NCI-H128 (cell line): ENCODE results near the gene RPL15.
"Not testable (repeated sequence)": the region's sequence is repeated elsewhere in the genome, so short reads cannot be mapped to it uniquely, and the experiment has no call there.

Source experiments
- DNase-seq: peaks from one replicate; lab custom pipeline; 2025; ENCODE audit not compliant: unreplicated experiment; lab: John Stamatoyannopoulos, UW

RPL15 gene

DNA sequence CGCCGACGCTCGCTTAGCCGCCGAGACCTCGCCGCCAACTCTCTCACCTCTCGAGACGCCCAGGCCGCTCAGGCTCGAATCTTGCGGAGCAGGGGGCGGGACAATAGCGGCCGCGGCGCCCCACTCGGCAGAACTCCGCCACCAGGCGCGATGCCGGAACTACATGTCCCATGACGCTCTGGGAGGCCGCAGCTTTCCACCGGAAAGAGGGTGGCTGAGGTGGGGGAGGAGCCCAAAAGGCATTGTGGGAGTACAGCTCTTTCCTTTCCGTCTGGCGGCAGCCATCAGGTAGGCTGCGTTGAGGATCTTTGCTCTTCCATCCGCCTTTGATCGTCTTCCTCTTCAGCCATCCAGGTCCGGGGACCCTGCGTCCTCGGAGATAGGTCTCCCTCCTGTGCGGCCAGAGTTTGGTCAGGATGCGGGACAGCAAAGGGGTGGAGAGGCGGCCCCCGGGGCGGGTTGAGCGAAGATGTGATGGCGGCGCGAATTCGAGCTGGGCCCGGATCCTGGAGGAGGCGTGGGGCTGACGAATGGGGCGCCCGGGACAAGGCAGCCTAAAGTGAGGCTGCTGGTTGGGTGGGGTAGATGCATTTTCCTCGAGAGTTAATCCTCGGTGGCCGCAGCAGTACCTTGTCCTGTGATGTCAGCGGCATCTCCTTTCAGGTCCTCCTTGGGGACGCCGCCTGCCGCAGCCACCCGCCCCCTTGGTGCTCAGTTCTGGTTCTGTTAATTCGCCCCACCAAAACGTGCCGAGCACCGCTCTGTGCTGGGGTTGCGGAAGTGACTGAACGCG lies at the start of gene RPL15, which contains the start of gene NKIRAS1:
TSS of gene RPL15 (plus strand) at position 247 of the 793 bp plus-strand sequence. CDS start 728 bp downstream, outside the sequence.
TSS of gene NKIRAS1 (minus strand) at position 105 of the 793 bp plus-strand sequence. CDS start 6,086 bp downstream, outside the sequence.
- DNase-seq, result peak; percentile 91

DNA sequence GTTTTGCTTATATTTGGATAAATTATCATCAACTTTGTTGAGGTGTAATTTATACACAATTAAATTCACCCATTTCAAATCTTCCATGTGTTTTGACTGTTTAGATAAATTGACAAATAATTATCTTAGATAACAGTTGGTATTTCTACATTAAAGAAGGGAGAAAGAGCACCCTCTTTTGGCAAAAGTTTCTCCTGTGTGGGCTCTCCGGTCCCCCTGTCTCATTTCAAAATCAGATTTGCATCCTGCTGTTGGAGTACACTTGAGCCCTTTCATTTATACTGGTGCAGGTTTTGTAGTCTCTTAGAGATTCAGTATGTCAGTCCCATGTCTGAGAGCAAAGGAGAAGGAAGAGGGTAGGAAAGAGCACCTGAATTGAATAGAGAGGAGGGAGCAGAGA lies 49.5 kb upstream of the RPL15 start:
- DNase-seq, result no peak

DNA sequence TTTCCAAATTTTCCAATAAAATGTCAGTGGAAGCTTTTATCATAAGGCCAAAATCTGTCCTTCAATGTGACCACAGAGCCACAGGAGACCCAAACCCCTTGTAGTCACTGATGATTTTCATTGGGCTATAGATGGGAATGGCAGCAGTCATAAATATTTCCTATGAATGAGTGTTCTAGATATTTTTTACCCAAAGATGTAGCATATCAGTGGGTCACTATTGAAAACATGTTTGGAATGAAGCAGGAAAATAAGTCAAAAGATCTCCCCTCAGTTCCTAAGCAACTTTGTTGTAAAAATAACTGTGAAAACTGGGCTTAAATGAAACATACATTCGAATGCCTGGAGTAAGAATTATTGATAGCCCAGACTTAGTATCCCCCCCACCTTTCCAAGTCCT lies 49.1 kb upstream of the RPL15 start:
- DNase-seq, result no peak

DNA sequence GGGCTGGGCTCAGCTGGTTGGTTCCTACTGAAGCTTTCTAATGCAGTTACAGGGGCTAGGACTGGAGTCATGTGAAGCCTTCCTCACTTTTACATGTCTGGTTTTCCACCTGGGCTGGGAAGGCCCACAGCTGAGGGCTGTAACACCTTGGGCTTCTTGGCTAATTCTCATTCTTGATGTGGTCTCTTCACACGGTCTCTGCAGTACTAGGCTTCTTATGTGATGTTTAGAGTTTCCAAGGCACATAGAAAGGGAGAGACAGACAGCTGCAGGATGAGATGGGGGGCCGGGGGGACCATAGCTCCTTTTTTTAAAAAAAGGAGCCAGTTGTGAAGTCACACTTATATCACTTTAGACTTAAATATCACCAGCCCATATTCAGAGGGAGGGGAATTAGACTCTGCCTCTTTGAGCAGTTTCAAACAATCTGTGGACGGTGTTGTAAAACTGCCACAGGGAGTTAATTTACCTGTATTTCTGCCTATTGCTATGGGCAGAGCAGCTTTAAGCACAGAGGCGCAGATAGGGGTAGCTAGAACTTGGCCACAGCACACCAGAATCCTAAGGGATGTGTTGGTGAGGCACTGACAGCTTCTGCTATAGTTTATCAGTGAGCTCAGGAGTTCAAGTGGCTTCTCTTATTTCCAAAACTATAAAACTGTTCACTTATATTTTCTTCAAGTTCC lies 46.8 kb upstream of the RPL15 start:
- DNase-seq, result no peak

DNA sequence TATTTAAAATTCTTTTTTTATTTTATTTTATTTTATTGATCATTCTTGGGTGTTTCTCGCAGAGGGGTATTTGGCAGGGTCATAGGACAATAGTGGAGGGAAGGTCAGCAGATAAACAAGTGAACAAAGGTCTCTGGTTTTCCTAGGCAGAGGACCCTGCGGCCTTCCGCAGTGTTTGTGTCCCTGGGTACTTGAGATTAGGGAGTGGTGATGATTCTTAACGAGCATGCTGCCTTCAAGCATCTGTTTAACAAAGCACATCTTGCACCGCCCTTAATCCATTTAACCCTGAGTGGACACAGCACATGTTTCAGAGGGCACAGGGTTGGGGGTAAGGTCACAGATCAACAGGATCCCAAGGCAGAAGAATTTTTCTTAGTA lies 46.3 kb upstream of the RPL15 start:
- DNase-seq, result not testable (repeated sequence)

DNA sequence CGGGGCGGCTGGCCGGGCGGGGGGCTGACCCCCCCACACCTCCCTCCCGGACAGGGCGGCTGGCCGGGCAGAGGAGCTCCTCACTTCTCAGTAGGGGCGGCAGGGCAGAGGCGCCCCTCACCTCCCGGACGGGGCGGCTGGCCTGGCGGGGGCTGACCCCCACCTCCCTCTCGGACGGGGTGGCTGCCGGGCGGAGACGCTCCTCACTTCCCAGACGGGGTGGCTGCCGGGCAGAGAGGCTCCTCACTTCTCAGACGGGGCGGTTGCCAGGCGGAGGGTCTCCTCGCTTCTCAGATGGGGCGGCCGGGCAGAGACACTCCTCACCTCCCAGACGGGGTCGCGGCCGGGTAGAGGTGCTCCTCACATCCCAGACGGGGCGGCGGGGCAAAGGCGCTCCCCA lies 45.6 kb upstream of the RPL15 start:
- DNase-seq, result not testable (repeated sequence)

DNA sequence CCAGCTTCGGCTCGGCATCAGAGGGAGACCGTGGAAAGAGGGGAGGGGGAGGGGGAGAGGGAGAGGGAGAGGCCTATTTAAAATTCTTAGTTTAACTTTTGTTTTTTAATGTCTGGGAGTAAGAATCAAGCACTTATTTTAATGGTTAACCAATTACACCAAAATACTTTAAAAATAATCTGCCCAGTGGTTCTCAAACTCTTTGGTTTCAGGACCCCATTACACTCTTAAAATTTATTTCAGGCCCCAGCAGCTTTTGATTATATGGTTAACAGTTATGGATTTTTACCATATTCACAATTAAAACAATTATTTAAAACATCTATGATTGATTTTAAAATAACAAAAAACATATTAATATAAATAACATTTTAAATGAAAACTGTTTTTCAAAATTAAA lies 44.6 kb upstream of the RPL15 start:
- DNase-seq, result no peak

DNA sequence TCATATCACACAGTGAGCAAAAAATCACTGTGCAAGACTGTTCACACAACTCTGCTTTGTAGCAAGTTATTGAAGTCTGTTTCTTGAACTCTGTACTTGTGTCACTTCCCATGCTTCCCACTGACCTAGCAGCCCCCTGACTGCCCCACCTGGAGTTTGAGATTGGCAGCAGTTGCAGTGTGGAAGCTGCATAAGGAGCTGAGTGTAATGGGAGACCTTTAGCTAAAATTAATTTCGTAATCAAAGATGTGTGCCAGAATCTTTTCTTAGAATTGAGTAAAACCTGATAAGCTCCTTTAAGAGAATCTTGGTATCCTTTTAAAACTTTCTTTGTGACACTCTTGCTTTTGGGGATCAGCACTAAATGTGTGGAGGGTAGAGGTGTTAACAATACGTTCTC lies 43.0 kb upstream of the RPL15 start:
- DNase-seq, result no peak

DNA sequence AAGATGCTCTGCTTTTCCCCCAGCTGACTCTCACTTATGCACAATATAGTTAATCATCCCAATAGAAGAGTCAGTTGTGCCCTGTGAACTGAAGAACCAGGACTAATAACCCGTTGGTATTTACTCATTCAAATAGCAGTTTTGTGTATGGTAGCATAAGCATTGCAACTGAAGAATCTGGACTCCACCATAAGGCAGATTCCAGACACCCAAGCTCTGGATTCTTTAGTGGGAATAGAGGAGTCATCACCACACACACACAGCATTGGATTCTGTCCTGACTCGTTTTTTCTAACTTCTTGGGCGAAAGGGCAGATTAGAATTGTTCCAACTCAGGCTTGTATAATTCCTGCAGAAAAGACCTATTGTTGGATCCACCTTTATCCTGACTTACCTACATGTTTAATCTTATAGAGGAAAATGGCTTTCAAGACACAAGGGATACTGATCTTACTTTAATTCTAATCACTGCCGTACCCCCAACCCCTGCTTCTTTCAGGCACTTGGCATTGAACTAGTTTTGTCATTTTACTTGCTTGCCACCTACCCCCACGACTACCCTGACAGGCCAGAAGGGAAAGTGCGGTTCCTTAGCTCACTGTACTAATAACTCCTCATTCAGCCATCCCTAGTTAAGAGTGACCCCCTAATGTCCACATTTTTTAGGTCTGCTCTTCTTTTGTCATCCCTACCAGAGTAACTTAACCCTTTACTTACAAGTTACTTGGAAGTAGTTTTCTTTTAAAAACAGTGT lies 42.4 kb upstream of the RPL15 start:
- no peak for DNase-seq

DNA sequence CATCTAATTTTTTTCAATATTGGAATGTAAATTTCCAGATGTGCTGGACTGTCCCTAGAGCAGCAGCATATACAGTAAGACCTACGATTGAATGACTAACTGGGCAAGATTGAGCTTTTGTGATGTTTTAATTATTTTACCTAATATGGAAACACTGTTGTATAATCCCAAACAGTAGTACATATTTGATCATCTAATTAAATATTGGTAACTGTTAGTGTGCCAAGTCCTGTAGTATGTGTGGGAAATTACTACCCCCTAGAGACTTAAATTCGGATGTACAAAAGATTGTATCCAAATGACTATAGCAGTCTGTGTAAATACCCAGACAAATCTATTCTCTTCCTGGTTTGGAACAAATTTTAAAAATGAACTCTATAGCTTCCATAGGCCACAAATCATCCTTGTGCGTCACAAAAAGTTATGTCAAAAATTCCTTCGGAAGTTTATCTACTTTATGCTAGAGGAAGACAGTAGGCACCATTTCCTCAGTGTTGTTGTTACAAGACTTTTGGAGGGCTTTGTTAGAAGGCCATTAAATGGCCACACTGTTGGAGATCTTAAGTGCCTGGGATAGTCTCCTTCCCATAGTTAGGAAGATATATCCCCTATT lies 41.7 kb upstream of the RPL15 start:
- DNase-seq, result no peak

DNA sequence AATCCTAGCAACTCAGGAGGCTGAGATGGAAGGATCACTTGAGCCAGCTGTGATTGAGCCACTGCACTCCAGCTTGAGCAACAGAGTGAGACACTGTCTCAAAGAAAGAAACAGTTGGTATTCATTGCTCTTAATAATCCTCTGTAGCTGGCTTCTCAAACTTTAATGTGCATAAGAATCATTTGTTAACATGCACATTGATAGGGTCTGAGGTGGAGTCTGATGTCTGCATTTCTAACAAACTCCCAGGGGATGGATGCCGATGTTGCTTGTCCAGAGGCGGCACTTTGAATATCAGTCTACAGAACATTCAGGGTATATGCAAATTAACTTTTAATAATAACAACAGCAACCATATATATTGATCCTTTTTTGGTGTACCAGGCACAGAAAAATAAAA lies 40.0 kb upstream of the RPL15 start:
- no peak for DNase-seq

DNA sequence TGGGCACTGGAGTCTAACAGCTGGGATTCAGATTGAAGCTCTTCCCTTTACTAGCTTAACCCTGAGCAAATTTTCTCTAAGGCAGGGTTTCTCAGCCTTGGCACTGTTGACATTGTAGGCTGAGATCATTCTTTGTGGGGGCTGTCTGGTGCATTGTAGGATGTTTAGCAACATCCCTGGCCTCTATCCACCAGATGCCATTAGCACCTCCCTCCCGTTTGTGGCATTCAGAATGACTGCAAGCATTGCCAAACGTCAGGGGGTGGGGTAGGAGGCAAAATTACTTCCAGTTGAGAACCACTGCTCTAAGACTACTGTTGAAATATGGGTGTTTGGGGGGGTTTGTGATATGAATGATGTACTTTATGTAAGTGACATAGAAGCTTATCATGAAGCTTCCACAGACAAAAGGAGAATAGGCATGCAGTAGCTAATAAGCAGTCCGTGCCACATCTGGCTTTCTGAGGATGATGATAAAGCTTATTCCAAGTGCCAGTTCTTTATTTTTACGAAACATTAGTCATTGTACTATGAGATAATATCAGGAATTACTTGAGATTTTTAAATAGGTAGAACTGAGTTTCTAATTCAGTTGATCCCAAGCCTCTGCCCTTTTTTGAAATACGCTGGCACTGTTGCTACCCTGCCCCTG lies 39.5 kb upstream of the RPL15 start:
- no peak for DNase-seq

DNA sequence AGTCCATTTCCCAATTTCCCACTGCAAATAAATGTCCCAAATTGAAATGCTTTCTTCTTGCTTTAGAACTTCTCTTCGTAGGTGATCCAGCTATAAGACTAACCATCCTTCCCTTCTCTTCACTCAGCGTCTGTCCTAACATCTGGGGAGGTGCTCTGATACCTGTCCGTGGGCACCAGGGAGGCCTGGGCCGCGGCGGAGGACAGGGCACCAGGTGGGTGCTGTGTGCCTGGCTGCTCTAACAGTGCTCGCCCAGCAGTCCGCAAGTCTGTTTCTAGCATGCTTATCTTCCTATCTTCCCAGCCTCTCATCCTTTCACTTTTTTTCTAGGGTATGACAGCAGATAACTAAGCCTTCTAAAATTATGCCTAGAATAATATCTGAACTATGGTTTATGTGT lies 37.4 kb upstream of the RPL15 start:
- no peak for DNase-seq

DNA sequence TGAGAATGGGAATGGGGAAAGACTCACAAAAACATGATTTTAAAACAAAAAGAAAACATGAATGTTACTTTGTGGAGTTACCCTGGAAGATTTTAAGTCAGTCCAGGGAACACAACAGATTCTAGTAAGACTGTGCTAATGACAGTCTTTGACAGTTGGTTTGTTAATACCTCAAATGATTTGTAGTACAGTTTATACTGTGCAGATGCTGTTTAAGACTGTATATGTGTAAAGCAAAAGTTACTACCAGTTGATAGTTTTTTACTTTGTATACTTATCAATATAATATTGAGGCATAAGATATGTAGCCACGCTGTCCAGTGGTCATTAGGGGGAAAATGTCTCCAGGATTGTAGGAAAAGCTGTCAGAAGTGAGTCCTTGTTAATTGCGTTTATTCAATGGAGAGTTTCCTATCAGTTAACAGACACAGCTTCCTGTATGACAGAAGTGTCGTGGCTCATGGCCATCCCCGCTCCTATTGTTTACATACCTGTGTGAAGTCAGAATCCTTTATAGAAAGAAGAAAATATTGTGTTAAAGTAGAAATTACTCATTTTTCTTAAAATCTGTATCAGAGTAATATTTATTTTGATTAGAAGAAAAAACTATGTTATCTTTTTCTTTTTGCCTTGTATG lies 36.1 kb upstream of the RPL15 start:
- no peak for DNase-seq

DNA sequence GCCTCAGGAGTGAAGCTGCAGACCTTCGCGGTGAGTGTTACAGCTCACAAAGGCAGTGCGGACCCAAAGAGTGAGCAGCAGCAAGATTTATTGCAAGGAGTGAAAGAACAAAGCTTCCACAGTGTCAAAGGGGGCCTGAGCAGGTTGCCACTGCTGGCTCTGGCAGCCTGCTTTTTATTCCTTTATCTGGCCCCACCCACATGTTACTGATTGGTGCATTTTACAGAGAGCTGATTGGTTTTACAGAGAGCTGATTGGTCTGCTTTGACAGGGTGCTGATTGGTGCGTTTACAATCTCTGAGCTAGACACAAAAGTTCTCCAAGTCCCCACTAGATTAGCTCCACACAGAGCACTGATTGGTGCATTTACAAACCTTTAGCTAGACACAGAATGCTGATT lies 34.9 kb upstream of the RPL15 start:
- not testable (repeated sequence) for DNase-seq

DNA sequence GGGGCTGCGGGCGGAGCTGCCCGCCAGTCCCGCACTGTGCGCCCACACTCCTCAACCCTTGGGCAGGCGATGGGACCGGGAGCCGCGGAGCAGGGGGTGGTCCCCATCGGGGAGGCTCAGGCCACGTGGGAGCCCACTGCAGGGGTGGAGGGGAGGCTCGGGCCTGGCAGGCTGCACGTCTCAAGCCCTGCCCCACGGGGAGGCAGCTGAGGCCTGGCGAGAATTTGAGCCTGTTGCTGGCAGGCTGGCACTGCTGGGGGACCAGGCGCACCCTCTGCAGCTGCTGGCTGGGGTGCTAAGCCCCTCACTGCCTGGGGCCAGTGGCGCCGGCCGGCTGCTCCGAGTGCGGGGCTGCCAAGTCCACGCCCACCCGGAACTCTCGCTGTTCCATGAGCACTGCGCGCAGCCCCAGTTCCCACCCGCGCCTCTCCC lies 34.4 kb upstream of the RPL15 start:
- no peak for DNase-seq

DNA sequence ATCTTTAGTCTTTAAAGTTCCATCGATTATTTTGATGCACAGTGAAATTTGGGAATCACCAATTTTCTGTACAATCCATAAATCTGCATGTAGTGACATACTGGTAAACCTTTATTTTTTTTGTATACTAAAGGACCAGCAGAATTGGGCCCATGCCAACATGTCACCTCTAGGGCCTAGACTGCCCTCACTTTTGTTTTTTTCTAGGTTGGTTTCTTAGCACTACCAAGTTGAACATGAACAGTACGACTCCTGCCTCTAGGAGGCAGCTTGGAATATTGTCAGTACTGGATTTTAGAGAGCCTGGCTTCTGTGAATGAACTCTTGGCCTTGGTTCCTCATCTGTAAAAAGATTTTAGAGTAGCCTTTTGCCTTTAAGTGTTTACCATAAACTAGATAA lies 32.5 kb upstream of the RPL15 start:
- DNase-seq, result no peak

DNA sequence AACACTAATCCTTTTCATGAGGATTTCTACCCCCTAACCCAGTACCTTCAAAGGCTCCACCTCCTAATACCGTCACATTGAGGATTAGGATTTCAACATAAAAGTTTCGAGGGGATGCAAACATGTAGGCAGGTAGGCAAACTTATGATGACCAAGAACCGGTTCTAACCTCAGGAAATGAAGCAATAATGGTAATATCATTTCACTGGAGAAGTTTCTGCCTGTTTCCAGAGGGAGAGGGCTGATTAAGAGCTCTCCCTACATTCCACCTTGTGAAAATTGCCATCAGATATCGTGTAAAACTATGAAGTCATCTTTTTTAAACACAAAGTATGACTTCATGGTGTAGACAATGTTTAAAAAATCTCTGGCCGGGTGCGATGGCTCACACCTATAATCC lies 31.7 kb upstream of the RPL15 start:
- no peak for DNase-seq

DNA sequence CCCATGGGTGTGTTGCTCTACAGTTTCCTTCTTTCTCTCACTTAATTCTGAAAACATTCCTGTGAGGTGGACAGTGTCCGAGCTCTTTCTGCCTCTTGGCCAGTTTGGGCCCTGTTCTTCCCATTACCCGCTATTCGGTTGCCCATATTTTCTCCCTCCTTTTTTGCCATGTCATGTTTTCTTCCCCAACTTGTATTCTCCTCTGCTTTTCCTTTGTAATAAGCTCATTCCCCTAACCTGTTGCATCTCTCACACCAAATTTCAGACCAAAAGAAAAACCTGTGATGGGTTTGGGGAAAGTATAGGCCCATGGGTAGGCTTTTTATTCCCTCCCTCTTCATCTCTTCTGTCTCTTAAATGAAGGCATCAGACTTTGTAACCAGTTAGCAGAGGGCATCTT lies 30.6 kb upstream of the RPL15 start:
- DNase-seq, result no peak

DNA sequence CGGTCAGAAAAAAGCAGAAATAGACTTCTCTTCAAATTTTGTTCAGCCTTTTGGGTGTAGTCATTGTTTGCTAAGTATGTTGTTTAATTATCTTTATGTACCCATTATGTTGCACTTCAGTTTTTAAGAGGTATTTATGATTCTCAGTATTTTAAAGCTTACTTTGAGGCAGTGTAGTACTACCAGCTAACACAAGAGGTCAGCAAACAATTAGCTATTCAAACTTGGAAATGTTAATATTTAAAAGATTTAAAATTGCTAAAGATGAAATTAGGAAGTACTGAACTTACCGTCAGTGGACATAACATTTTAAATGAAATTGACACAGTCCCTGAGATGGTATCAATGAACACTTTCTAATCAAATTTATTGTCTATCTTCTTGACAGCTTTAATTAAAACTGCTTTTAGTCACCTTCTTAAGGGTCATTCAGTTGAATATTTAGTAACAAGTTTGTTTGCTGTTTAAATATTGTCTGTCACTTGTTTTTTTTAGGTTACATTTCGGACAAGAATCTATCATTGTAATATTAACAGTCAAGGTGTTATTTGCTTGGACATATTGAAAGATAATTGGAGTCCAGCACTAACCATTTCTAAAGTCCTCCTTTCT lies 28.2 kb upstream of the RPL15 start:
- no peak for DNase-seq
